HG03432 (cell line): Measurements from ENCODE around the gene OPN3.

Experiments
- ATAC-seq: cut with Tn5 transposase; IDR thresholded peaks from one replicate; pipeline ENCODE4 v1.9.1; 2021; ENCODE audit warnings: mild to moderate bottlenecking, moderate library complexity; ENCODE audit not compliant: unreplicated experiment

The OPN3 gene

DNA sequence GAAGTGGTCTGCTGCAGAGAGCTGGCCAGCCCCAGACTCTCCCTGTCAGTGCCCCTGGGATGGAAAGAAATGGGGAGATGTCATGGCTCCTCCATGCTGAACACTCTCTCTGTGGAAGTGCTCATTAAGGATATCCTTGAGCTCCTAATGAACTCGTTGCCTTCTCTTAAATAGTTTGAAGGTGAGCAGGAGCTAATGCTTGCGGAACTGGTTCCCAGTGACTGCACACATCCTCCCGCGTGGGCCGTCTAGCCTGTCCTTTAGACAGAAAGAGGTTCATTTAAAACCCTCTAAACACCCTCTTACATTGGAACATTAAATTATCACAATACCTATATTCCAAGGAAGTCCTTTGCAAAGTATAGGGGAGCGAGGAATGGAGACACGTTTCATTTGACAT, 6.0 kb upstream of the OPN3 start:
- no peak for ATAC-seq

- no peak for ATAC-seq
These were observed 5.0 kb upstream of the OPN3 start for GRCh38 chr1:241645199-241645598.

DNA sequence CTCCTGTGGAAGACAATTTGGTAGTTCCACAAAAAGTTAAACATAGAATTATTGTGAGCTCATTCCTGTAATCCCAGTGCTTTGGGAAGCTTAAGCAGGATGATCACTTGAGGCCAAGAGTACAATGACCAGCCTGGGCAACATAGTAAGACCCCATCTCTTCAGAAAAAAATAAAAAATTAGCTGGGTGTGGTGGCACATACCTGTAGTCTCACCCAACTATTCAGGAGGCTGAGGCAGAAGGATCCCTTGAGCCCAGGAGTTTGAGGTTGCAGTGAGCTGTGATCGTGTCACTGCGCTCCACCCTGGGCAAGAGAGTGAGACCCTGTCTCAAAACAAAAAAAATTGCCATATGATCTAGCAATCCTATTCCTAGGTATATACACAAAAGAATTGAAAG, 4.1 kb upstream of the OPN3 start:
- ATAC-seq = no peak

GRCh38 chr1:241642593-241642944, 2.4 kb upstream of the OPN3 start:
- no peak for ATAC-seq

DNA sequence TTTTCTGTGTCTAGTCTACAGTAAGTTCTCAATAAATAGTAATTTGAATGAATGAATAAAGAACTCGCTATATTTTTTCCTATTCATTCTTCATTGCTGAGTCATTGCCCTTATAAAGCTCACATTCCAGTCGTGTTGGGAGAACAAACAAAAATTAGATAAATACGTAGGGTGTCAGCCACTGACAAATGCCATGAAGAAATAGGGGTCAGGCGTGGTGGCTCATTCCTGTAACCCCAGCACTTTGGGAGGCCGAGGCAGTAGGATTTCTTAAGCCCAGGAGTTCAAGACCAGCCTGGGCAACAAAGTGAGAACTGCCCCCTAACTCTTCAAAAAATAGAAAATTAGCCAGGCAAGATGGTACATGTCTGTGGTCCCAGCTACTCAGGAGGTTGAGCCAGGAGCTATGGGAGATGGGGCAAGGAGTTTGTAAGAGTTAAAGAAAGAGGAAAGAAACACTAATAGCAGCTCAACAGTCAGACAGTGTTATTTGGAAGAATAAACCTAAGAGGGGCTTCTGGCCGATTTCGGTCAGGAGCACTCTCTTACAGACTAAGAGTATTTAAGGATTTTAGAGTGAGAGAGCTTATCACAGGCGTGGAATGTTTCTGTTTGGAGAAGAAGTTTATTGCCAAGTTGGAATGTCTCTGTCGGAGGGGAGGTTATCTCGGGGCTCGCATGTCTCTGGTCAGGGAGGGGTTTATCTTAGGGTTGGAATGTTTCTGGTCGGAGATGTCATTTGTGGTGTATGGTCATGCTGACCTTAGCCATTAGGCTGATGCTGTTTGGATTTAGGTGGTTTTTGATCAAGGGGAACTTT, 1.8 kb upstream of the OPN3 start:
- ATAC-seq = no peak

DNA sequence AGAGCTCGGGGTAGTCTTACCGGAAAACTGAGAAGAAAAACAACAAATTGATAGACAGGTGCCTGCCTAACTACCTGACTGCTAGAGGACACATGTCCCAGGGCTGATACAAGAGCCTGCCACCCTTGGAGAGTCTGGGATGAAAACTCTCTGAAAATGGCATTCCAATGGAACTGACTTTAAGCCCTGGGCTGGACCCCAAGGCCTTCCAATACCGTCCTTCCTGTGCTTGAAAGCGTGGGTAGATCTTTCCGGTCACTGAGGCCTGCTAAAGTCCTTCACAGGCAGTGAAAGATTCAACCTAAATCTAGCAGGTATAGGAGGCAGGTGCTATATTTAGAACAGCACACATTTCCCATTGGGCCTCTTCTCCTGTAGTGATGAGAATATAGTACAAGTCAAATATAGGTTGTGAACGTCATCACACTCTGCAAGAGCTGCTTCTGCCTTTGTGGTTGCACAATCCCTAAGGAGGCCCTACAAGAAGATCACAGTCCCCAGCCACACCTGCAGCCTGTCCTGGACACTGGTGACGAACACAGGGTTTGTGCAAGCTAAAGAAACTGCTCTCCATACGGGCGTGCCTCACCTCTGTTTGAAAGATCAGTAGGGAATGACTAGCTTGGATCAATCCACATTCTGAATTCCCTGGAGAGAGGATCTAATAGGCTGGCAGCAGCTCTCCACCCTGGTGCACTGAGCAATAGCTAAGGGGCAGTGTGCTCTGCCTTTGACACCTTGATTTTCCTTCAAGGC, 876 bp upstream of the OPN3 start:
- ATAC-seq = no peak

DNA sequence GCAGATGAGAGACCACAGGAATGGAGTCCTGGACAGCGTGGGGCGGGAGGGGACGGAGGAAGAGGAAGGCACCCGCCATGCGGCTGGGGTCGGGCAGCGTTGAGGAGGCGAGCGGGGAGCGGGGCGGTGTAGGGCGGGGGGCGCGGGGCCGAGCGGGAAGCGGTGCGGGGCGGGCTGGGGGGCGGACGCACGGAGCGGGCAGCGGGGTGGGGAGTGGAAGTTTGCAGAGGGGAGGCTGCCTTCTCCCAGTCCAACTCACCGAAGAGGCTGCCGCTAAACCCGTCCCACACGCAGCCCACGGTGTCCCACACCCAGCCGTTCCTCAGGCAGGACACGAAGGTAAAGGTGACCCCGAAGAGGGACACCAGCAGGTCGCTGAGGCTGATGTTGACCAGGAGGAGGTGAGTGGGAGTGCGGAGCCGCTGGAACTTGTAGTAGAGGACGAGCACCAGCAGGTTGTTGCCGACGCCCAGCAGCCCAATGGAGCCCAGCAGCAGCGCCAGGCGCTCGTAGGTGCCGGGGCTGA, 483 bp downstream of the OPN3 start:
- peak; percentile 50 for ATAC-seq

DNA sequence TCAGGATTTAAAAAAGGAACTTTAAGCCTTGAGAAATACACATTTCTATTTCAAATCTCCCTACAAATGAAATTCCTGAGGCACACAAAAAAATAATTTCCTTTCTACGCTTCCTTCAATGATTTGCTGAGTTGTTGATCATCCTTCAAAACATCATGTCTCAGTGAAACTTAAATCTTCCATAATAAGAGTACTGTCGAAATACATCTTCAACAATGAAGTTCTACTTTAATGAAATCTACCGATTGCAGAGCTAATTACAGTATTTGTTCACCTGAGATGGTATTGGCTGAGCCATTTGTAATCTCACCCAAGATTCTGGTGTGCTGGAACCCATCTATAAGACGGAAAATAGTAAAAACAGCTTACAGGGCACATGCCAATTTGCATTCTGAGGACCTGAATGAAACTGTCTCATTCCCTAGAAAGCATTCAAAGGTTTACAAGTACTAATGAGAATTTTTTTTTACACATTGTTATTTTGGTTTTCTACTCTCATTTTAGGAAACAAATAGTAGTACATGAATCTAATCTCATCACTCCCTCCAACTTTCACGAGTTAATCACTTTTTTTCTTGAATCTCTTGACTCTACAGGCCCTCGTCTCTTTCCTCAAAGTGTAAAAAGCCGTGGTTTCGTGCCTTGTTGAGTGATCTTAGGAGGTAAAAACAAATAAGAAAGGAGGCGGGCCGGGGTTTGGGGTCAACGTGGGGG, 1.1 kb downstream of the OPN3 start:
- ATAC-seq = no peak

DNA sequence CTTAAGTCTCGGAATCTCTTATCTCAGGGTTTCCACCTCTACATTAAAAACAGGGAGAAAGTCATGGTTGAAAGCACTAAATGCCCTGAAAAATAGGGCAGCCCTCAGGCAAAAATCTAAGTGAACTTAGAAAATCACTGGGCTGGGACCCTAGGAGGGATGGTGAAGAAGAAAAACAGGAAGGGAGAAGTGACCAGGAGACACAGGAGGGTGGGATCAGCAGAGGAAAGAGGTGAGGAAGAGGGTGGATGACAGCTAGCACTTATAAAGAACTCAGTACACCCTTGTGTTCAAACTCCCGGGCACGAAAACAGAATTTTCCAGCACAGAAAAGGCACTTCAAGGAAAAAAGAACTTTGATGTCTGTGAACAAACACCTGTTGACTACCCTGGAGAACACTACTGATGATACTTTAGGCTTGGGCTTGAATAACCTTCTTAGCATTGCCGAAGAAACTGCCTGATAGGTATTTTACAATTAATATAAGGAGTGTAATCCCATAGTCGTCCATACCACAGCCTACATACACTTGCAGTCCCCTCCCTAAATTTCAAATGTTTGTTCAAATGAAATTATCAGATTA, 2.0 kb downstream of the OPN3 start:
- no peak for ATAC-seq

- no peak for ATAC-seq
These were observed 2.6 kb downstream of the OPN3 start for GRCh38 chr1:241637604-241638003.

DNA sequence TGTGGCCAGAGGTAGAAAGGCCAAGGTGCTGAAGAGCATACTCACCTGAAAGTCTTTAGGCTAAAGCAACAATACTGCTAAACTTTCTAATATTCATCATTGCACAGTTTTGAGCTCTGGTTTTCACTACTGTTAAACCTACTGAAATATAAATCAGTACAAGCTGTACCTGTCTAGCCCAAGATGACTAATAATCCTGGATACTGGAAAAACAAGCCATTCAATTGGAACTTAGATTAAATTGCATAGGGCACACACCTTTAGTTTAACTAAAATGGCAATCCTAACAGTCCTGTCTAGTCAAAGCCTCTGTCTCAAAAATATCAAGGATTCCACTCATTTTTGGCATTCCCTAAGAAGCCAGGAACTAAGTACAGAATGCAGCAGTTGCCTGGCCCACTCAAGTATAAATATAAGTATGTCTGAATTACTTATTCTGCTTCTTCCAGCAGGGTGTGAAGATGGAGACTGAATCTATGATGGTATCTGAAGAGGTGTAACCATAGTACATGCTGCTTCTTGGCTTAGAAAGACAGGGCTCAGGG, 3.1 kb downstream of the OPN3 start:
- no peak for ATAC-seq

DNA sequence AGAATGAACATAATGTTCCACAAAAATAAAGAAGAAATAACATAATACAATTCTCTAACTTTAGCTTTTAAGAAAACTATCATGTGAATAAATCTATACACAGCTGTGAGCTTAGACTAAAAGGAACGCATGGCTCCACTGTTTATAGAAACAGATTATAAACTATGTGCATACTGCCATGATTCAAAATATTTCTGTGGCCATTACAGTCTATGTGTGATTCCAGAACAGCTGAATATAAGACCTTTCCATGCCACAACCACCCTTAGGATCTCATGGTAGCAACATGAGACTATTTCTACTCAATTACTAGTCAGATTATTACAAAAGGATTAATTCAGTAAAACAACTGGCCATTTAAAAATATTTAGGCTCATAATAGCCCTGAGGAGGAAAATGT, 3.9 kb downstream of the OPN3 start:
- ATAC-seq = no peak

DNA sequence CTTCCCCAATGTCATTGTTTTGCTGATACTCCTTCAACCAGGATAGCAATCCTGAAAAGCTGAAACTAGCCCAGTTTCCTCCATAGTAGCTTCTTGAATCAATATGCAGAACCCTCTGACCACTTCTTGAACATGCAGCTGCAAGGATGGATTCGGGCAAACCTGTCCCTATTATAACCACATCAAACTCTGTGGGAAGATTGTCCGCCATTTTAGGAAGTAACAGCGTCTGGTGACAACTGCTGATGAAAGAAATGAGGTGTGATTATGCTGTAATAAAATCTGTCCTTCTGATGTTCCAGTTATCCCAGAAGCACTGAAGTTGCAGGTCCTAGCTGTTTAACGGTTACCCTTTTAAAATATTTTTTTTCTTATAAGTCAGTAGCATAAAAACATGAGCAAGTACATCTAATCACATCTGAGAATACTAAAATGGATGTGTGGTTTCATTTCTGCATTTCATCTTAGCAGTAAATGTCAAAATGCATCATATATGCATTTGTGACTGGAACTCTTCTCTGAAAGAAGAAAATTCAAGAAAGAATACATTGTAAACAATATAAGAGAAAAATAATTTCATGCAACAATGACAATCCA, 4.5 kb downstream of the OPN3 start:
- ATAC-seq = no peak

- no peak for ATAC-seq
These were observed 7.2 kb downstream of the OPN3 start for GRCh38 chr1:241632987-241633386.

GRCh38 chr1:241631674-241632073, 8.5 kb downstream of the OPN3 start:
- no peak for ATAC-seq

GRCh38 chr1:241630899-241631298, 9.3 kb downstream of the OPN3 start:
- no peak for ATAC-seq

DNA sequence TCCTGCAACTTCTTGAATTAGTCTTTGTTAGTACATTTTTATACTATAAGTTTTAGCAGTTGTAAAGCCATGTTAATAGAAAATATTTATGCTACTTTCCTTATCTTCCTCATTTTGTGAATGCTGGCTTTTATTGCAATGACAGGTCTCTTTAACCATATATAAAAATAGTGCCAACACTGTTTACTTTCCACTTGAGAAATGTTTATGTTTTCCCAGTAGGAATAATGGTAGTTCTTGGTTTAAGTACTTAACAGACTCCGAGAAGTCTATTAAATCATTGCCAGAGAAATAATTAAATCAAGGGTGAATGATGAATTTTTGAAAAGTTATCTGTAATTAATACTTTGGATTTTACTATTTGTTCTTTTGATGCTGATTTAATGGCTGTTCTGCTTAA, 9.7 kb downstream of the OPN3 start:
- ATAC-seq = no peak

DNA sequence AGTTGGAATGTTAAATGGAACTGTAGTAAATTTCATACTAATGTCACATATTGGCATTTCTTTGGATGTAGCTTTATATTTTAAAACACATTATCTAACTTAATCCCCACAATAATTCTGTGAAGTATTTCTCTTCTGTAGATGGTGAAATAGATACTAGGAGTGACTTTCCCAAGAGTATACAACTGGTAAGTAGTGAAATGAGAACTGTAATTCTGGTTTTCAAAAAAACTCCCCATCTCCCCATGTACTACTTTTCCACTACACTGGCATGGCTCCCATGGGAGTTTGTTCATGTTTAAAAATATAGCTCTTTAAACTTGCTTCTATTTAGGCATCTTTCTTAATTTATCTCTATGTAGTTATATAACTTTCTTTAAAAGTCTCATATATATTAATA, 10.2 kb downstream of the OPN3 start:
- ATAC-seq = no peak

DNA sequence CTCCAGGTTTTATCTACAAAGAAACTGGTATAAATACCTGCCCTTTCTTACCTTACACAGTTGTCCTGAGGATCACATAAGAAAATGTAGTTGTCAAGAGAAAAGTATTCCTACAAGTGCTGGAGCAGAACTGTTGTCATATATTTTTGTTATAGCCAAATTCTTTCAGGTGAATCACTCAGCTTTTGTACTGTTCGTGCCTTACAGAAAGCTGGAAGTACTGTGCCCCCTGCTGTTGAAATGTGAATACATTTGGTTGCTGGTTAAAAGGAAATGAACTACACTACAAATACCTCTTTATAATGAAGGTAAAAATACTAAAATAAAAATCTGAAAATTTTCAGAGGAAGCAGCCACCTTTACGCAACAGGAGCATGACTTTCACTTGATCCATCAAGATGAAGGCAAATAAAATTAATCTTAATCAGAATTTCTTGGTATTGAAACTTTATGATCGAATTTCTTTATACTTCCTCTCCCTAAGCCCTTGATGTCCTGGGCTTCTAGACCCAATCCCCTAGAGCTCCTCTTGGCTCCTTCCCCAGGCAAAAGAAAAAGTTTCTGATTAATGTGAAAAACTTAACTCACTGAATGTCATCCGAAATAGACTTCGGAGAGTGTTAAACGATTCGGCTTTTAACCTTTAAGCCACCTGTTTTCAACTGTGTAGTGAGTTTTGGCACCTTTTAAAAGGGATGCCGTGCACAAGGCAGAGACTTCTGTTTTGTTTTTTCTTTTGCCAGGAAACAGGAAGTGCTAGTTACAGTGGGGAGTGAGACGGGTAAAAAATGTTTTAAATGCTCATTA, 12.5 kb downstream of the OPN3 start:
- ATAC-seq = peak; percentile 82

- no peak for ATAC-seq
These were observed 15.2 kb downstream of the OPN3 start for GRCh38 chr1:241624935-241625334.
